RWPE2 (cell line): ENCODE data around the gene DDX1.

Experiments
- ATAC-seq: fragments of 200-7000 bp; cut with Tn5 transposase; 3 replicates; pipeline ENCODE4 v1.9.1; 2021; ENCODE audit warnings: low read depth
- DNase-seq: peaks from one replicate; pipeline ENCODE4 v3.0.0-alpha.2; 2020; ENCODE audit warnings: low spot score
- H3K27ac ChIP-seq: fragments of 450-650 bp; 2 replicates; pipeline ENCODE4 v1.5.1; 2017; ENCODE audit warnings: mild to moderate bottlenecking; ENCODE audit not compliant: poor library complexity, severe bottlenecking
- H3K27me3 ChIP-seq: fragments of 250-450 bp; sonication (Bioruptor Pico); 2 replicates; pipeline ENCODE4 v1.5.1; 2021; ENCODE audit warnings: mild to moderate bottlenecking, moderate library complexity; ENCODE audit not compliant: insufficient read depth, poor library complexity, severe bottlenecking
- H3K36me3 ChIP-seq: fragments of 250-450 bp; sonication (Bioruptor Pico); 2 replicates; pipeline ENCODE4 v1.5.1; 2020; ENCODE audit warnings: low read depth, mild to moderate bottlenecking, moderate library complexity
- H3K4me1 ChIP-seq: fragments of 250-450 bp; sonication (Bioruptor Pico); 2 replicates; pipeline ENCODE4 v1.5.1; 2021; ENCODE audit warnings: mild to moderate bottlenecking, moderate library complexity; ENCODE audit not compliant: insufficient read depth, poor library complexity, severe bottlenecking
- H3K4me3 ChIP-seq: fragments of 250-450 bp; sonication (Bioruptor Pico); 2 replicates; pipeline ENCODE4 v1.5.1; 2021; ENCODE audit warnings: mild to moderate bottlenecking, moderate library complexity; ENCODE audit not compliant: severe bottlenecking
- H3K9me3 ChIP-seq: fragments of 250-450 bp; sonication (Bioruptor Pico); 2 replicates; pipeline ENCODE4 v1.5.1; 2021; ENCODE audit warnings: mild to moderate bottlenecking, moderate library complexity; ENCODE audit not compliant: severe bottlenecking
- TF ChIP-seq, protein P1 (sequence below): fragments of 450-650 bp; IDR thresholded peaks from one replicate; pipeline ENCODE4 v1.5.1; 2017; ENCODE audit warnings: mild to moderate bottlenecking, moderate library complexity; ENCODE audit not compliant: poor library complexity, severe bottlenecking

DDX1 gene

DNA sequence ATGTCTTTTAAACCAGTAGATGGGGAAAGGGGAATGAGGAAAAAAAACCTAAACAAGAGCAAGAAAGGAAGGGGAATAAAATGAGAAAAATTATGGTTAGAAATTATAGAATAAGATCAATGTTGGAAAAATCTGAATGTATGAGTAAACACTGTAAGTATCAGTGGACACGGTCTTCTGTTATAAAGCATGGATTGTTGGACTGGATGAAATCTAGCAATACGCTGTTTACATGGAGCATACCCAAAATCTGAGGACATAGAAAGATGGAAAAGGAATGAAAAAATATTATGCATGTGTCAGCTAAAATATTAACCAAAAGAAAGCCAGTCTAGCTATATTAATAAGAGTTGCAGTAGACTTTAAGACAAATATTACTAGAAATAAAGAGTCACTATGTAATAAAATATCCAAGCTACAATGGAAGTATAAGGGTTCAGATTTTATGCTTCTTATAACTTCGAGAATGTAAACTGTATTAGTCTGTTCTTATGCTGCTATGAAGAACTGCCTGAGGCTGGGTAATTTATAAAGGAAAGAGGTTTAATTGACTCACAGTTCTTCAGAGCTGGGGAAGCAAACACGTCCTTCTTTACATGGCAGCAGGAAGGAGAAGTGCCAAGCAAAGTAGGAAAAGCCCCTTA lies 32.4 kb downstream of the DDX1 start:
- H3K36me3 ChIP-seq: peaks cover 99% of the 10 kb centered on the region
- ATAC-seq: no peak
- TF ChIP-seq, protein P1, sequence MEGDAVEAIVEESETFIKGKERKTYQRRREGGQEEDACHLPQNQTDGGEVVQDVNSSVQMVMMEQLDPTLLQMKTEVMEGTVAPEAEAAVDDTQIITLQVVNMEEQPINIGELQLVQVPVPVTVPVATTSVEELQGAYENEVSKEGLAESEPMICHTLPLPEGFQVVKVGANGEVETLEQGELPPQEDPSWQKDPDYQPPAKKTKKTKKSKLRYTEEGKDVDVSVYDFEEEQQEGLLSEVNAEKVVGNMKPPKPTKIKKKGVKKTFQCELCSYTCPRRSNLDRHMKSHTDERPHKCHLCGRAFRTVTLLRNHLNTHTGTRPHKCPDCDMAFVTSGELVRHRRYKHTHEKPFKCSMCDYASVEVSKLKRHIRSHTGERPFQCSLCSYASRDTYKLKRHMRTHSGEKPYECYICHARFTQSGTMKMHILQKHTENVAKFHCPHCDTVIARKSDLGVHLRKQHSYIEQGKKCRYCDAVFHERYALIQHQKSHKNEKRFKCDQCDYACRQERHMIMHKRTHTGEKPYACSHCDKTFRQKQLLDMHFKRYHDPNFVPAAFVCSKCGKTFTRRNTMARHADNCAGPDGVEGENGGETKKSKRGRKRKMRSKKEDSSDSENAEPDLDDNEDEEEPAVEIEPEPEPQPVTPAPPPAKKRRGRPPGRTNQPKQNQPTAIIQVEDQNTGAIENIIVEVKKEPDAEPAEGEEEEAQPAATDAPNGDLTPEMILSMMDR: no peak

DNA sequence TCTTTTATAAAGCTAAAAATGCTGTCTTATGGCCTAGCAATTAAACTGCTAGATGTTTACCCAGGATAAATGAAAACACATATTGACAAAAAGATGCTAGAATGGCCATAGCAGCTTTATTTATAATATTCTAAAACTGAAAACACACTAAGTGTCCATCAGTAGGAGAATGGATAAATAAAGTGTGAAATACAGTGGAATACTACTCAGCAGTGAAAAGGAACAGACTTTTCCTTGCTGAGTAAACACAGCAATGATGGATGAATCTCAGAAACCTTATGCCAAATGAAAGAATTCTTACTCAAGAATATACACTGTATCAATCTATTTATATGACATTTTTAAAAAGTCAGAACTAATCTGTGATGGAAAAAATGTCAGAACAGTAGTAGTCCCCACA lies 33.2 kb downstream of the DDX1 start:
- no peak overlapping the region for H3K4me3 ChIP-seq
- DNase-seq: no peak
- H3K4me1 ChIP-seq: no peaks in the 10 kb centered on the region
- ATAC-seq: no peak
- no peaks in the 10 kb centered on the region for H3K27me3 ChIP-seq
- TF ChIP-seq, protein P1: no peak
- H3K27ac ChIP-seq: no peak overlapping the region
- peaks cover 99% of the 10 kb centered on the region for H3K36me3 ChIP-seq
- H3K9me3 ChIP-seq: no peaks in the 10 kb centered on the region

More for the DNA sequence above, 32.4 kb downstream of the DDX1 start:
- Histone ChIP-seq H3K9me3 (no peaks in the 10 kb centered on the region), H3K27ac (no peak overlapping the region), H3K4me3 (no peak overlapping the region), H3K4me1 (no peaks in the 10 kb centered on the region), H3K27me3 (no peaks in the 10 kb centered on the region)
- DNase-seq: no peak

DNA sequence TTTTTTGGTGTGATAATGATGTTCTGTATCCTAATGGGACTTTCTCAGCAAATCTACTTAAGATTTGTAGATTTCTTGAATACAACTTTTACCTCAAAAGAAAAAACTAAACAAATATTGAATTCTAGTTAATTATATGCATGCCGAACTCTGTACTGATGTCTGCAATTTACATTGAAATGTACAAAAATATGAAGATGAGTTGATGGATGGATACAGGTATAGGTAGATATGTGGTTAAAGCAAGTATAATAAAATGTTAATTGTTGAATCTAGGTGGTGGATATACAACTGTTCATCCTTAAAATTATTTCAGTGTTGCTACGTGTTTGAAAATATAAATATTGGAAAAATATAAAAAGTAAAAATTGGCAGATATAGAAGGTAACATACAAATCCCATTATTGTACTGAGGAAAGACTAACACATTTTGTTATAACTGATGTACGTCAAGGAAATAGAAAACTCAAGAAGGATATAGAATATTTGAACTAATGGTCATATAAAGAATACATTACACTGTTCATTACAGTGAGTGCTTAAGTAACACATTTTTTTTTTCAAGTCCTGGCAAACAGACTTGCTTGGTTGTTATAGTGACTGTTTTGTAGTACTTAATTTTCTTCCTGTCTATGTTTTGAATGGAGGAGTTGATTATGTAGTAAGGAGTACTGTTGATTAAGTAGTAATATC lies 33.8 kb downstream of the DDX1 start:
- DNase-seq (no peak), ATAC-seq (no peak)
- H3K4me1 ChIP-seq: no peaks in the 10 kb centered on the region
- H3K9me3 ChIP-seq: no peaks in the 10 kb centered on the region
- peaks cover 99% of the 10 kb centered on the region for H3K36me3 ChIP-seq
- H3K27ac ChIP-seq: no peak overlapping the region
- H3K4me3 ChIP-seq: no peak overlapping the region
- H3K27me3 ChIP-seq: no peaks in the 10 kb centered on the region
- TF ChIP-seq, protein P1: no peak

DNA sequence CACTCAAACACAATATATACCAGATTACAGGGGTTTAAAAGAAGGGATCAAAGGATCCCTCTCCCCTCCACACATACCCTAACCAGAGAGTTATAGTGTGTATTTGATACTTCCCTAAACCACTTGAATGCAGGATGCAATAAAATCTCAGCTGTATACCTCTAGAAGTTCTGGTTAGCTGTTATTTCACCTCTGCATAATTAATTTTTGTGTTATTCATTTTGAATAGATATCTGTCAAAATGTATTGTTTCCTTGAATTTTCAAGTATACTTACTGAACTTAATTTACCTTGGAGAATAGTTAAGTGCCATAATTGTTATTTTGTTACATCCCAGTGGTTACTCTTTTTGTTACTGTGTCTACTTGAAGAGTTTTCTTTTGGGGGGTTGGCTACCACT lies 34.5 kb downstream of the DDX1 start:
- Histone ChIP-seq H3K36me3 (peaks cover 99% of the 10 kb centered on the region), H3K4me3 (no peak overlapping the region), H3K27ac (no peak overlapping the region), H3K4me1 (no peaks in the 10 kb centered on the region), H3K9me3 (no peaks in the 10 kb centered on the region), H3K27me3 (no peaks in the 10 kb centered on the region)
- no peak for ATAC-seq
- DNase-seq: no peak
- TF ChIP-seq, protein P1: no peak

DNA sequence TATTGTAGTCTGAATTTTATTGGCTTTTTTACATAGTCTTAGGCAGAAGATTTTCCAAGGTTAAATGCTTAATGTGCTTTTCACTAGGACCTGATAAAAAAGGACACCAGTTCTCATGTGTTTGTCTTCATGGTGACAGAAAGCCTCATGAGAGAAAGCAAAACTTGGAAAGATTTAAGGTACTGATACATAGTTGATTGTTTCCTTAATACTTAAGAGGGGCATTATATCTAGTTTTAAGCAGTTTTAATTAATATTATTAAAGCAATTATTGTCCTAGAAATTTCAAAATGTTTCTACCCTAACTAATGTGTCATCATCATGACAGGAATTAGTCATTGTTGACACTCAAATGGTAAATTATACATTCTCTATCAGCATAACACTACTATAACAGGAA lies 35.3 kb downstream of the DDX1 start:
- H3K27ac ChIP-seq: no peak overlapping the region
- peaks cover 99% of the 10 kb centered on the region for H3K36me3 ChIP-seq
- H3K4me1 ChIP-seq: no peaks in the 10 kb centered on the region
- no peak for DNase-seq
- H3K9me3 ChIP-seq: no peaks in the 10 kb centered on the region
- ATAC-seq: no peak
- no peak overlapping the region for H3K4me3 ChIP-seq
- TF ChIP-seq, protein P1: no peak
- H3K27me3 ChIP-seq: no peaks in the 10 kb centered on the region
